ENCODE measurements around the gene TRIM29.

DNA sequence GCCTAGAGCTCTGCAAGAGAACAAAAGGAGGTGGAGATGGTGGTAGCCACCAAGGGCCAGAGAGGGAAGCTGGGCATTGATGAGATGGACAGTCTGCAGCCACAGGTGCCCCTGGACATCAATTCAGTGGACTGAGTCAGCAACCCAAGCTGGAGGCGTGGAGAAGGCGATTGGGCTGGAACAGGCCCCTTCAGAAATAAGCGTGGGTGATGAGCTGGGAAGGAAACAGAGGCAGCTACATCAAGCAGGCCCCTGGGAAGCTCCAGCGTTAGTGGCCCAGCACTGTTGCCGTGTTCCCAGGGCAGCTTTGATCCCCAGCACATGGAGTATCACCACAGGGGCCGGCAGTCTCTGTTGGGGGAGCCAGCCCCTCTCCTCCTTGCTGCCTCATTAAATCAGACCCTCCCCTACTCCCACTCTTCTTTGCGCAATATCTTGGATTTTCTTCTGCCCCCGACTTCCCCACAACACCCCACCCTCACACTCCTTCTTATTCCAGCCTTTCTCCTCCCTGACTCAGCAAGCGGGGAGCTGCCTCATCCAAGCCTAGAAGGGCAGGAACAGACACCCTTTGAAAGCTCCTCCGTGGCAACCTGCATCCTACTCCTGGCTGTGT, 41.3 kb upstream of the TRIM29 start:
- no peak for TF ChIP-seq EZH2 (IDR thresholded peaks at IDR 0.05; ENCODE audit: borderline replicate concordance, control insufficient read depth, low read depth, low read length)
- no peak for TF ChIP-seq IRF3 (IDR thresholded peaks at IDR 0.05)
- TF ChIP-seq SUZ12 (IDR thresholded peaks at IDR 0.05; ENCODE audit: unreplicated experiment) = no peak
- TF ChIP-seq LARP7 (IDR thresholded peaks at IDR 0.05) = no peak
- TF ChIP-seq POLR2AphosphoS5 (IDR thresholded peaks at IDR 0.05; ENCODE audit: low read length) = no peak
